ENCODE data around the gene ZFR. TPM values are rescaled to one million over a fixed set of nuclear protein-coding genes. Genes with fewer than 3 reads are reported as not detected.

ZFR gene
- polyA plus RNA-seq, 1 of the 3 experiments (the other 2 are of a cell fraction): 24.6 TPM

GRCh38 chr5:32325616-32326015 lies 118.9 kb downstream of the ZFR start:
- 87% methylated on average over 4 of the region's 4 CpGs for WGBS (ENCODE audit: low lambda C conversion rate)
- Histone ChIP-seq H3K9me3 (no peaks in the 10 kb centered on the region), H3K27ac (ENCODE audit: low read depth in 2 of 2, low read length in 1 of 2) (no peak overlapping the region), H3K4me1 (ENCODE audit: control insufficient read depth in 1 of 2, insufficient read depth in 2 of 2, low read depth in 1 of 2, low read length in 1 of 2) (no peaks in the 10 kb centered on the region), H2AFZ (ENCODE audit: low read depth) (no peak overlapping the region), H4K20me1 (ENCODE audit: insufficient read depth) (no peaks in the 10 kb centered on the region), H3K9ac (no peak overlapping the region), H3K36me3 (replicated peaks in 1 of 2; ENCODE audit: control insufficient read depth in 1 of 2, insufficient read depth in 2 of 2, low read length in 1 of 2) (no peaks in the 10 kb centered on the region), H3K9me2 (no peaks in the 10 kb centered on the region), H3F3A (replicated peaks; ENCODE audit: insufficient read depth) (no peaks in the 10 kb centered on the region), H3K79me2 (ENCODE audit: insufficient read depth) (no peaks in the 10 kb centered on the region), H3K4me2 (no peak overlapping the region), H3K27me3 (ENCODE audit: insufficient read depth) (no peaks in the 10 kb centered on the region), H3K4me3 (ENCODE audit: low read depth in 2 of 2, low read length in 1 of 2) (no peak overlapping the region)
- no peak for TF ChIP-seq NRF1 (IDR thresholded peaks at IDR 0.05; ENCODE audit: low read depth, low read length)
- TF ChIP-seq CHD2 (IDR thresholded peaks at IDR 0.05; ENCODE audit: low read length, partially characterized antibody): no peak
- TF ChIP-seq ZBTB33 (IDR thresholded peaks at IDR 0.05; ENCODE audit: borderline replicate concordance, low read depth): no peak
- TF ChIP-seq EP300 (IDR thresholded peaks at IDR 0.05; ENCODE audit: borderline replicate concordance in 1 of 2, low read depth in 1 of 2, low read length in 1 of 2): no peak
- no peak for TF ChIP-seq RCOR1 (IDR thresholded peaks at IDR 0.05; ENCODE audit: low read length)
- no peak for TF ChIP-seq RXRA (IDR thresholded peaks at IDR 0.05; ENCODE audit: borderline replicate concordance, low read depth)
- TF ChIP-seq SMC3 (IDR thresholded peaks at IDR 0.05; ENCODE audit: low read depth, low read length): no peak
- TF ChIP-seq YY1 (IDR thresholded peaks at IDR 0.05; ENCODE audit: low read depth): no peak
- TF ChIP-seq GATA2 (CRISPR knock-in tag; IDR thresholded peaks at IDR 0.05): no peak
- TF ChIP-seq RAD21 (IDR thresholded peaks at IDR 0.05; ENCODE audit: low read length): no peak
- TF ChIP-seq SIN3A (IDR thresholded peaks at IDR 0.05; ENCODE audit: borderline replicate concordance, low read depth, low read length): no peak
- CTCF ChIA-PET: interaction anchor here (1.3 kb wide), 1 partner anchor 93 kb away, joined by 5 read pairs; no protein-coding TSS in a partner anchor
- POLR2A ChIA-PET: no interaction called here
- DNase-seq: no peak

- H2AFZ ChIP-seq (ENCODE audit: low read depth): no peak overlapping the region
- no peaks in the 10 kb centered on the region for H4K20me1 ChIP-seq (ENCODE audit: insufficient read depth)
- TF ChIP-seq RCOR1 (IDR thresholded peaks at IDR 0.05; ENCODE audit: low read length) (no peak), EP300 (IDR thresholded peaks at IDR 0.05; ENCODE audit: borderline replicate concordance in 1 of 2, low read depth in 1 of 2, low read length in 1 of 2) (no peak), CHD2 (IDR thresholded peaks at IDR 0.05; ENCODE audit: low read length, partially characterized antibody) (no peak), ELF1 (IDR thresholded peaks at IDR 0.05) (no peak), MAX (IDR thresholded peaks at IDR 0.05; ENCODE audit: low read depth) (no peak), CTCF (IDR thresholded peaks at IDR 0.05) (no peak), JUND (IDR thresholded peaks at IDR 0.05) (no peak), USF2 (IDR thresholded peaks at IDR 0.05; ENCODE audit: borderline replicate concordance, low read depth, low read length) (no peak)
- DNase-seq: no peak
- H3F3A ChIP-seq (replicated peaks; ENCODE audit: insufficient read depth): no peaks in the 10 kb centered on the region
- H3K4me2 ChIP-seq: no peak overlapping the region
- no peak overlapping the region for H3K27ac ChIP-seq (ENCODE audit: low read depth in 2 of 2, low read length in 1 of 2)
- no peak overlapping the region for H3K9ac ChIP-seq
- no peaks in the 10 kb centered on the region for H3K9me3 ChIP-seq
- no peaks in the 10 kb centered on the region for H3K36me3 ChIP-seq (replicated peaks in 1 of 2; ENCODE audit: control insufficient read depth in 1 of 2, insufficient read depth in 2 of 2, low read length in 1 of 2)
- H3K27me3 ChIP-seq (ENCODE audit: insufficient read depth): no peaks in the 10 kb centered on the region
- H3K9me2 ChIP-seq: no peaks in the 10 kb centered on the region
- ChIA-PET CTCF (interaction anchor here (0.7 to 1.3 kb wide), 2 partner anchors 22 to 93 kb away, joined by 3 to 5 read pairs; no protein-coding TSS in a partner anchor), POLR2A (no interaction called here)
- 79% methylated on average over 3 of the region's 3 CpGs for WGBS (ENCODE audit: low lambda C conversion rate)
- H3K79me2 ChIP-seq (ENCODE audit: insufficient read depth): no peaks in the 10 kb centered on the region
- H3K4me3 ChIP-seq (ENCODE audit: low read depth in 2 of 2, low read length in 1 of 2): no peak overlapping the region
- H3K4me1 ChIP-seq (ENCODE audit: control insufficient read depth in 1 of 2, insufficient read depth in 2 of 2, low read depth in 1 of 2, low read length in 1 of 2): no peaks in the 10 kb centered on the region
These were observed 119.5 kb downstream of the ZFR start for GRCh38 chr5:32325062-32325461.
